Nephron progenitor cell (in vitro differentiated cells): ENCODE data around the gene GLIPR1L1.

ENCODE experiments used
- DNase-seq: peaks from one replicate; pipeline ENCODE4 v3.0.0; 2021
- H3K27ac Mint-ChIP-seq: 2 replicates; pipeline ENCODE4 v1.8.0; 2021; ENCODE audit warnings: mild to moderate bottlenecking, moderate library complexity, mixed read lengths
- H3K27me3 Mint-ChIP-seq: 2 replicates; pipeline ENCODE4 v1.8.0; 2021; ENCODE audit warnings: mild to moderate bottlenecking, low read depth, mixed read lengths; ENCODE audit not compliant: poor library complexity
- H3K36me3 Mint-ChIP-seq: 2 replicates; pipeline ENCODE4 v1.8.0; 2021; ENCODE audit warnings: low read depth, mixed read lengths
- H3K4me1 Mint-ChIP-seq: 2 replicates; pipeline ENCODE4 v1.8.0; 2021; ENCODE audit warnings: mixed read lengths
- H3K4me3 Mint-ChIP-seq: 2 replicates; pipeline ENCODE4 v1.8.0; 2021; ENCODE audit warnings: mild to moderate bottlenecking, moderate library complexity, mixed read lengths
- H3K9me3 Mint-ChIP-seq: 2 replicates; pipeline ENCODE4 v1.8.0; 2021; ENCODE audit warnings: mild to moderate bottlenecking, moderate library complexity, mixed read lengths
- CTCF ChIP-seq: fragments of 200-600 bp; sonication (generic); IDR thresholded peaks from 2 replicates; pipeline ENCODE4 v1.5.0; 2021; ENCODE audit warnings: antibody characterized with exemption

GLIPR1L1 gene

GRCh38 chr12:75302225-75302624, 32.2 kb upstream of the GLIPR1L1 start:
- H3K36me3 Mint-ChIP-seq: peaks cover 25% of the 10 kb centered on the region
- no peak overlapping the region for H3K27ac Mint-ChIP-seq
- no peak overlapping the region for H3K4me3 Mint-ChIP-seq
- no peak for DNase-seq
- H3K4me1 Mint-ChIP-seq: peaks cover 5% of the 10 kb centered on the region
- H3K27me3 Mint-ChIP-seq: no peaks in the 10 kb centered on the region
- no peak for TF ChIP-seq CTCF
- peaks cover 20% of the 10 kb centered on the region for H3K9me3 Mint-ChIP-seq

- Mint-ChIP-seq H3K27ac (no peak overlapping the region), H3K36me3 (peaks cover 25% of the 10 kb centered on the region)
Measured at GRCh38 chr12:75302781-75303180, 31.7 kb upstream of the GLIPR1L1 start.

GRCh38 chr12:75305412-75306332, 28.8 kb upstream of the GLIPR1L1 start:
- peaks cover 20% of the 10 kb centered on the region for H3K9me3 Mint-ChIP-seq
- H3K4me1 Mint-ChIP-seq: peaks cover 5% of the 10 kb centered on the region
- H3K27ac Mint-ChIP-seq: peak overlapping the region; percentile 24
- no peaks in the 10 kb centered on the region for H3K27me3 Mint-ChIP-seq
- no peak overlapping the region for H3K4me3 Mint-ChIP-seq
- H3K36me3 Mint-ChIP-seq: peaks cover 25% of the 10 kb centered on the region
- no peak for TF ChIP-seq CTCF
- DNase-seq: no peak

More at GRCh38 chr12:75302781-75303180, 31.7 kb upstream of the GLIPR1L1 start:
- H3K4me1 Mint-ChIP-seq: peaks cover 5% of the 10 kb centered on the region
- DNase-seq: no peak
- H3K9me3 Mint-ChIP-seq: peaks cover 20% of the 10 kb centered on the region
- no peak for TF ChIP-seq CTCF
- no peak overlapping the region for H3K4me3 Mint-ChIP-seq
- no peaks in the 10 kb centered on the region for H3K27me3 Mint-ChIP-seq

GRCh38 chr12:75308279-75308678, 26.2 kb upstream of the GLIPR1L1 start:
- Mint-ChIP-seq H3K27me3 (peaks cover 3% of the 10 kb centered on the region), H3K4me3 (no peak overlapping the region), H3K4me1 (no peaks in the 10 kb centered on the region), H3K36me3 (peaks cover 22% of the 10 kb centered on the region), H3K9me3 (peaks cover 14% of the 10 kb centered on the region), H3K27ac (no peak overlapping the region)
- DNase-seq: no peak
- no peak for TF ChIP-seq CTCF

GRCh38 chr12:75311369-75311768, 23.1 kb upstream of the GLIPR1L1 start:
- Mint-ChIP-seq H3K4me1 (peaks cover 15% of the 10 kb centered on the region), H3K27ac (no peak overlapping the region), H3K36me3 (peaks cover 7% of the 10 kb centered on the region), H3K27me3 (peaks cover 5% of the 10 kb centered on the region), H3K9me3 (no peaks in the 10 kb centered on the region), H3K4me3 (no peak overlapping the region)
- DNase-seq: no peak
- no peak for TF ChIP-seq CTCF

- peaks cover 39% of the 10 kb centered on the region for H3K4me1 Mint-ChIP-seq
- DNase-seq: no peak
- H3K36me3 Mint-ChIP-seq: peaks cover 7% of the 10 kb centered on the region
- no peaks in the 10 kb centered on the region for H3K9me3 Mint-ChIP-seq
- no peak overlapping the region for H3K27ac Mint-ChIP-seq
- H3K4me3 Mint-ChIP-seq: no peak overlapping the region
- no peak for TF ChIP-seq CTCF
- peaks cover 5% of the 10 kb centered on the region for H3K27me3 Mint-ChIP-seq
Measured at GRCh38 chr12:75315518-75315917, 19.0 kb upstream of the GLIPR1L1 start.
